Urinary bladder (tissue), 4 donors: ENCODE results near the gene PTGIR. TPM values are rescaled to one million over a fixed set of nuclear protein-coding genes. Genes with fewer than 3 reads are reported as not detected.
A peak's percentile ranks its signal among the peaks of the same experiment; 100 is the strongest.

Source experiments
- DNase-seq: peaks from one replicate; pipeline ENCODE4 v3.0.0-alpha.2; 2015; ENCODE audit errors: extremely low spot score
- H3K27ac ChIP-seq: one replicate; pipeline ENCODE4 v1.5.1; 2013; ENCODE audit warnings: low read depth, mild to moderate bottlenecking, moderate library complexity
- H3K36me3 ChIP-seq: one replicate; pipeline ENCODE4 v1.6.1; 2013; ENCODE audit warnings: mild to moderate bottlenecking, moderate library complexity; ENCODE audit not compliant: insufficient read depth
- H3K4me1 ChIP-seq: one replicate; pipeline ENCODE4 v1.6.1; 2013; ENCODE audit warnings: mild to moderate bottlenecking, moderate library complexity; ENCODE audit not compliant: insufficient read depth
- H3K4me3 ChIP-seq: one replicate; pipeline ENCODE4 v1.5.1; 2013; ENCODE audit warnings: low read depth, low read length
- WGBS: extraction: QIAGEN DNeasy Blood & Tissue Kit; methylation state at CpG from one replicate; pipeline ENCODE4 v1.1.7; 2013; 5-methylcytosine and 5-hydroxymethylcytosine counted together
- polyA plus RNA-seq: library from polyadenylated mRNA; stranded (reverse); fragments of 200-250 nt; gene quantifications from one replicate; pipeline ENCODE4 v1.2.3, GENCODE V29; 2013
- total RNA-seq: library from RNA; depleted of rRNA; stranded (reverse); fragments of >200 nt; gene quantifications from one replicate; pipeline ENCODE4 v1.2.3, GENCODE V29; 2014
- donor health status: healthy with polysubstance abuse.
- donor health status: healthy.

The PTGIR gene
- total and polyA plus RNA-seq, 2 donors, result 2.6 to 4.0 TPM

DNA sequence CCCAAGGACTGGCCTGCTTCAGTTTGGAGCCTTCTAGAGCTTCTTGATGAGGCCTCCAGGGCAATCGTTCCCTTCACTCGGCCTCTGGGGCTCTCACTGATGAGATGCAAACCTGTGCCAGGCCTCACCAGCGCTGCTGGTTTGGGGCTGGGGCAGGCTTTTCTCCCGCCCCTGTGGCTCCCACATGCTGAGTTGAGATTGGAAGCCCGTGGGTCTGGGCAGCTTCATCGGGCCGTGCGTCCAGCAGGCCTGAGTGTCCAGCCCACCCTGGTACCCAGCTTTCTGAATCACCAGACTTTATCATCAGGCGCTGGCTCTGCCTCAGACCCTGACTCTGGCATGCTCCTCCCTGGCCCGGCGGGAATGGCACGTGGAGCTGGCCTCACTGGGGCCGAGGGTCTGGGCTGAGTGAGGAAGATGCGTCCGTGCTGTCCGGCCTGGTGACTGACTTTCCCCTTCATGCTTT, 19.5 kb downstream of the PTGIR start:
- 71% methylated on average over 16 of the region's 16 CpGs for WGBS
- H3K4me1 ChIP-seq, result no peaks in the 10 kb centered on the region
- H3K27ac ChIP-seq, result no peak overlapping the region
- H3K4me3 ChIP-seq, result no peak overlapping the region
- H3K36me3 ChIP-seq, result peaks cover 2% of the 10 kb centered on the region
- no peak for DNase-seq

DNA sequence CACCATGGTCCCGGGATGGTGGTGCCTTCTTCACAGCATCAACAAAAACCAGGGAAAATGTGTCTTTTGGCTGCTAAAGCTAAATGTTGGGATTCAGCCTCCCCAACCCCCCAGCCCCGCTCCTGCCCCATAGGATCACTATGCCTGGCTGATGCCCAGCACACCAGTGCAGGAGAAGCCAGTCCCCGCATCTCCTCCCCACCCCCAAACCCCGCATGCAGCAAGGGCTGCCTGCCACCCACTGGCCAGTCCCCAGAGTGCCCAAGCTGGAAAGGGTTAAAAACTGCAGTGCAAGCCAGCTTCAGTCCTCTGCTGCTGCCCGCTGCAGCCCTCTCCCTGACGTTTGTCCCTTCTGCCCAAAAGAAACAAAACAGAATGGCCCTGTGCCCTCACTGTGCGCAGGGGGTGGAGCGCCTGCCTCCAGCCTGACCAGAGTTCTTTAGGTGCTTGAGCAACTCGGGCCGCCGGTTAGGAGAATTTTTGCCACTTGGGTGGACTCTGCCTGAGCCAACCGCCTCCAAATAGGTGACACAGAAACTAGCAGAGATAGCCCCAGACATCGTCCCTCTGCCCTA, 20.0 kb downstream of the PTGIR start:
- no peak overlapping the region for H3K27ac ChIP-seq
- WGBS, result 59% methylated on average over 13 of the region's 13 CpGs
- H3K36me3 ChIP-seq, result peaks cover 2% of the 10 kb centered on the region
- no peak overlapping the region for H3K4me3 ChIP-seq
- no peak for DNase-seq
- H3K4me1 ChIP-seq, result no peaks in the 10 kb centered on the region

- Histone ChIP-seq H3K36me3 (no peaks in the 10 kb centered on the region), H3K27ac (no peak overlapping the region), H3K4me1 (no peaks in the 10 kb centered on the region), H3K4me3 (no peak overlapping the region)
- 49% methylated on average over 9 of the region's 9 CpGs for WGBS
- no peak for DNase-seq
These were observed 21.1 kb downstream of the PTGIR start for GRCh38 chr19:46603752-46604231.

- no peak for DNase-seq
- Histone ChIP-seq H3K4me3 (peak overlapping the region; percentile 87), H3K36me3 (no peaks in the 10 kb centered on the region), H3K27ac (no peak overlapping the region), H3K4me1 (no peaks in the 10 kb centered on the region)
- whole genome bisulfite sequencing, result 22% methylated on average over 2 of the region's 2 CpGs
These were observed 21.7 kb downstream of the PTGIR start for GRCh38 chr19:46603195-46603637.

GRCh38 chr19:46602392-46603194, 22.3 kb downstream of the PTGIR start:
- no peak for DNase-seq
- Histone ChIP-seq H3K27ac (no peak overlapping the region), H3K4me3 (peak overlapping the region; percentile 87), H3K4me1 (no peaks in the 10 kb centered on the region), H3K36me3 (no peaks in the 10 kb centered on the region)
- WGBS, result 9% methylated on average over 23 of the region's 23 CpGs

GRCh38 chr19:46601318-46602224, 23.3 kb downstream of the PTGIR start, which contains the start of gene CALM3:
CALM3 (plus strand) TSS chr19:46601330; CDS start chr19:46601435, 105 bp downstream.
- Histone ChIP-seq H3K36me3 (no peaks in the 10 kb centered on the region), H3K27ac (peak within 1 kb of the TSS; percentile 92), H3K4me3 (peak within 1 kb of the TSS; percentile 87), H3K4me1 (no peaks in the 10 kb centered on the region)
- no peak for DNase-seq
- under 1% methylated on average over 51 of the region's 51 CpGs for WGBS

DNA sequence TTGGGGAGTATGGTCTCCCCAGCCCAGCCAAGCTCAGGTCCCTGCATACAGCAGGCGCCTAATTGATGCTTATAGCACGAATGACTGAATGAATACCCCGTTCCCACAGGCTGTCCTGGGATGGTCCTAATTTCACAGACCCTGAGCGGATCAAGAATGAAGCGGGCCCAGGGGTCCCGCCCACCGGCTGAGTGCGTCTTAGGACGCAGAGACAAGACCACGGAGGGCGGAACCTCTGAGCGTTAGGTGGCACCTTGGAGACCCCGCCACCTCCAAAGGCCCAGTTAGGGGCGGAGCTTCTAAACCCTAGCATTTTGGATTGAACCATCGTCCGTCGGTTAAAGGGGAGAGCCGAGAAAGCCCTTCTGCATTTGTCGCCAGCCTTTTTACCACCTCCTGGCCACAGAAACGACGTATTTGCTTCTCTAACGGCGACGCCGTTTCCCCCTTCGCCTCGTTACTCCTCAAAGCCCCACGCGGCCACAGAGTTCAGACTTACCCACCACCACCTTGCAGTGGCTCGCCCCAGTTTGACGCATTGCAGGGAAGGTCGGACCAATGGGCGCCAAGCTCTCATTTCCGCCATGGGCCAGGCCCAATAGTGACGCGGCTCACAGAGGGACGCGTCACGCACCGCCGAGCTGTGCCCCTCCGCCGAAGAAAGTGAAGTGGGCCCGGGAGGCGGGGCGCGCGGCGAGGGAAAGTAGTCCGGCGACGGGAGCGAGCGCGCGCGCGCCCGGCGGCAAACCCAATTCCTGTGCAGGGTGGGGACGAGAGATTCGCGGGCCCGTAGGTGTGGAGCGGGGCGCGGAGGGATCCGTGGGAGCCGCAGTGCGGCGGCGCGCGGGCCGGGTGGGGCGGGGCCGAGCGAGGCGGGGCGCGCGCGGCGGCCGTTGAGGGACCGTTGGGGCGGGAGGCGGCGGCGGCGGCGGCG, 24.2 kb downstream of the PTGIR start:
- under 1% methylated on average over 91 of the region's 93 CpGs for WGBS
- peak; percentile 95 for DNase-seq

DNA sequence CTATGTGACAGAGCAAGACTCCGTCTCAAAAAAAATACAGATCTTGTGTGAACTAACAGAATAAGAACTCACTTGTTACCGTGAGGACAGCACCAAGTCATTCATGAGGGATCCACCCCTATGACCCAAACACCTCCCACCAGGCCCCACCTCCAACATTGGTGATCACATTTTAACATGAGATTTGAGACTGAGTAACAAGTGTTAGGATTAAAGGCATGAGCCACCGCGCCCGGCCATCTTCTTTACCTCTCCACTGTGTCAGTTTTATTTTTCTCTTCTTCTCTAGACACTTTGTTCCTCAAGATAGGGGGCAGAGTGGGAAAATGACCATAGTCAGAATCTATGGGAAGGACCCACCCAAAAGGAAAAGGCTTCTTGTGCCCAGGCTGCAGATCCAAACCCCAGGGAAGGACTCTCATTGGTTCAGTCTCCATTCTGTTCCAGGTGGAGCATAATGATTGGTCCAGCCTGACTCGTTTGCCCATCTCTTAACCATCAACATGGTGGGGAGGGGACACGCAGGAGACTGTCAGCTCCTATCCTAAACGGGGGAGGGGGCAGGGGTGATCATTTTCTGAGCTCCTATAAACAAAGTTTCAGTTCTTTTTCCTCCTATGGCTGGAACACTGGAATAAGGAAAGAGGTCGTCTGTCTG, 25.0 kb downstream of the PTGIR start:
- no peak for DNase-seq
- Histone ChIP-seq H3K27ac (no peak overlapping the region), H3K4me3 (peak overlapping the region; percentile 27), H3K4me1 (no peaks in the 10 kb centered on the region), H3K36me3 (no peaks in the 10 kb centered on the region)
- 66% methylated on average over 9 of the region's 9 CpGs for WGBS

More for the DNA sequence above, 24.2 kb downstream of the PTGIR start:
- no peaks in the 10 kb centered on the region for H3K36me3 ChIP-seq
- H3K4me1 ChIP-seq, result no peaks in the 10 kb centered on the region
- peak overlapping the region; percentile 87 for H3K4me3 ChIP-seq
- peak overlapping the region; percentile 92 for H3K27ac ChIP-seq

DNA sequence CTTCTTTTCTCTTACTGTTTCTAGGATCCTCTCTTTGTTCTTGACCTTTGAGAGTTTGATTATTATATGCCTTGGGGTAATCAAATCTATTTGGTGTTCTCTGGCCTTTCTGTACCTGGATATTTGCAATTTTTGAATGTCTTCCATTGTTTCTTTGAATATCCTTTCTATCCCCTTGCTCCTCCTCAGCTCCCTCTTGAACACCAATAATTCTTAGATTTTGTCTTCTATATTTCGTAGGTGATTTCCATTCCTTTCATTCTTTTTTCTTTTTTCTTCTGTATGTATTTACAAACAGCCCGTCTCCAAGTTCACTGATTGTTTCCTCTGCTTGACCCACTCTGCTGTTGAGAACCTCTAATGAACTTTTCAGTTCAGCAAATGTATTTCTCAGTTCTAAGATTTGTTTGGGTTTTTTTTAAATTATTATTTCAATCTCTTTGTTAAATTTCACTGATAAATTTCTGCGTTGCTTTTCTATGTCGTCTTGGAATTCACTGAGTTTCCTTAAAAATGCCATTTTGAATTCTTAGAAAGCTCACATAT, 26.4 kb downstream of the PTGIR start:
- H3K27ac ChIP-seq, result no peak overlapping the region
- no peaks in the 10 kb centered on the region for H3K36me3 ChIP-seq
- 93% methylated on average over 4 of the region's 4 CpGs for WGBS
- no peak overlapping the region for H3K4me3 ChIP-seq
- no peak for DNase-seq
- no peaks in the 10 kb centered on the region for H3K4me1 ChIP-seq

GRCh38 chr19:46596008-46596407, 28.9 kb downstream of the PTGIR start:
- no peaks in the 10 kb centered on the region for H3K4me1 ChIP-seq
- no peak for DNase-seq
- 72% methylated on average over 6 of the region's 6 CpGs for WGBS
- H3K4me3 ChIP-seq, result no peak overlapping the region
- no peaks in the 10 kb centered on the region for H3K36me3 ChIP-seq
- no peak overlapping the region for H3K27ac ChIP-seq

DNA sequence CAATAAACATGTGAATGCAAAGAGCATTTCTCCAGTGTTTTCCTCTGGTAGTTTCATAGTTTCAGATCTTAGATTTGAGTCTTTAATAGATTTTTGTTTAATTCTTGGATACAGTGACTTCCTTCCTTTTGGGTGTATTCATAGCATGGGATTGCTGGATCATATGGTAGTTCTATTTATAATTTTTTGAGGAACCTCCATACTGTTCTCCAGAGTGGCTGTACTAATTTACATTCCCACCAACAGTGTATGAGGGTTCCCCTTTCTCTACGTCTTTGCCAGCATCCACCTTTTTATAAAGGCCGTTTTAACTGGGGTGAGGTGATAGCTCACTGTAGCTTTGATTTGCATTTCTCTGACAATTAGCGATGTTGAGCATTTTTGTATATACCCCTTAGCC, 33.0 kb downstream of the PTGIR start:
- Histone ChIP-seq H3K36me3 (no peaks in the 10 kb centered on the region), H3K4me1 (no peaks in the 10 kb centered on the region), H3K4me3 (no peak overlapping the region), H3K27ac (no peak overlapping the region)
- DNase-seq, result no peak
- WGBS, result 87% methylated on average over 3 of the region's 3 CpGs

DNA sequence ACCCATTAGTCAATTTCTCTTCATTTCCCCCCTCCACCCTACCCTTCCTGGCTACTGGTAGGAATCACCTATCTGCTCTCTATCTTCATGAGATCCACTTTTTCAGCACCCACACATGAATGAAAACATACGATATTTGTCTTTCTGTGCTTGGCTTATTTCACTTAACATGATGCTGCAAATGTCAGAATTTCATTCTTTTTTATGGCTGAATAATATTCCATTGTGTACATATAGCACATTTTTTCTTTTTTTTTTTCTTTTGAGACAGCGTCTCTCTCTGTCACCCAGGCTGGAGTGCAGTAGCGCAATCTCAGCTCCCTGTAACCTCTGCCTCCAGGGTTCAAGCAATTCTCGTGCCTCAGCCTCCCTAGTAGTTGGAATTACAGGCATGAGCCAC, 33.6 kb downstream of the PTGIR start:
- 98% methylated on average over 4 of the region's 4 CpGs for WGBS
- Histone ChIP-seq H3K4me3 (no peak overlapping the region), H3K4me1 (no peaks in the 10 kb centered on the region), H3K27ac (no peak overlapping the region), H3K36me3 (no peaks in the 10 kb centered on the region)
- no peak for DNase-seq
